ENCODE measurements around the gene CORO2A.
"Not testable (repeated sequence)": the region's sequence is repeated elsewhere in the genome, so short reads cannot be mapped to it uniquely, and the experiment has no call there.

Gene CORO2A

DNA sequence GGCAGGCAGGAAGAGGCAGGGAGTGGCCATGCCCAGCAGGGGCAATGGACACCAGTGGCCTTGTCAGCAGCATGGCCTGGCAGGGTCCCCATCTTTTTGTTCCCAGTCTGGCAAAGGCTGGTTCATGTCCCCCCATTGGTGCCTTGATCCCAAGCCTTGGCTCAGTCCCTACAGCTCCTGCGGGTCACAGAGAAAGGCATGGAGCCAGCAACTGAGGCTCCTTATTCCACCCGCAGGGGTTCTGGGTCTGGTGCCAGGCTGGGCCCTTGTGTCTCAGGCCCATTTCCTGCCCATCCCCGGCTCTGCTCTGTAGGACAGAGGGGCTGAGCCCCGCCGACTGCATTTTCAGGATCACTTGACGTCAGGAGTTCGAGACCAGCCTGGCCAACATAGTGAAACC is 87.4 kb downstream of the CORO2A start:
- no peak for DNase-seq (ENCODE audit: low spot score)

DNA sequence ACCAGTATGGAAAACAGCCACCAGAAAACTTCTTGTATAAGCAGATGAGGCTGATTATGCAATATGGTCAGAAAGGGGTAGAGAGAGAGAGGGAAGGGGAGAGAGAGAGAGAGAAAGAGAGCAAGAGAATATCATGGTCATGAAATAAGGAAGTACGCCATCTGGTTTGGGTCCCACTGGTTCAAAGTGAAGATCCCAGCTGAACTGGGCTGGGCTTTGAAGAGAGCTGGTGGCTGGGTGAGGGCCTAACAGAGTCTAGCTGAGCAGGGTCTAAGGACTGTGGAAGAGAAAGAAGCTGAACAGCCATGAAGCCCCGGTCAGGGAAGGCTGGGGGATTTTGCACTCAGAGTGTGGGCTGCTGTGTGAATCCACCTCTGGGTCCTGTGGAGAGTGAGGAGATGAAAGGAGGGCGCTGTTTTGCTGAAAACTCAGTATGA is 88.0 kb downstream of the CORO2A start:
- DNase-seq (ENCODE audit: low spot score): no peak

DNA sequence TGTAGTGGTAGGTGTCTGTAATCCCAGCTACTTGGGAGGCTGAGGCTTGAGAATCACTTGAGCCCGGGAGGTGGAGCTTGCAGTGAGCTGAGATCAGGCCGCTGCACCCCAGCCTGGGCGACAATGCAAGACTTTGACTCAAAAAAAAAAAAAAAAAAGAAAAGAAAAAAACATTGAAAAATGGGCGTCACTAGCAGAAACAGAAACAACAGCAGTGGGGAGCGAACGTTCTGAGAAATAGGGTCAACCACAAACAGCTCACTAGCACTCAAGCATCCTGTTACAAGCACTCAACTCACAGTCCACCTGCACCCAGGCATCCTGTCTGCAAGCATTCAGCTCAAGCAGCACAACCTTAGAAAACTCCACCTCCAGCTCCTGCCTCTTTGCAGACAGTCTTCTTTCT is 90.6 kb downstream of the CORO2A start:
- DNase-seq (ENCODE audit: low spot score): no peak

DNA sequence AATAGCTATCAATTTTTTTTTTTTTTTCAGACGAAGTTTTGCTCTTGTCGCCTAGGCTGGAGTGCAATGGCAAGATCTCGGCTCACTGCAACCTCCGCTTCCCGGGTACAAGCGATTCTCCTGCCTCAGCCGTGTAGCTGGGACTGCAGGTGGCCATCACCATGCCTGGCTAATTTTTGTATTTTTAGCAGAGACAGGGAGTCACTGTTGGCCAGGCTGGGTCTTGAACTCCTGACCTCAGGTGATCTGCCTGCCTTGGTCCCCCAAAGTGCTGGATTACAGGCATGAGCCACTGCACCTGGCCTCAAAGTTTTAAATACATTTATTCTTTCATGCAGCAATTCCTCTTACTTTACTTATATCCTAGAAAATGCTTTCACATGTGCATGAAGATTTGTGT is 91.0 kb downstream of the CORO2A start:
- DNase-seq (ENCODE audit: low spot score): no peak

DNA sequence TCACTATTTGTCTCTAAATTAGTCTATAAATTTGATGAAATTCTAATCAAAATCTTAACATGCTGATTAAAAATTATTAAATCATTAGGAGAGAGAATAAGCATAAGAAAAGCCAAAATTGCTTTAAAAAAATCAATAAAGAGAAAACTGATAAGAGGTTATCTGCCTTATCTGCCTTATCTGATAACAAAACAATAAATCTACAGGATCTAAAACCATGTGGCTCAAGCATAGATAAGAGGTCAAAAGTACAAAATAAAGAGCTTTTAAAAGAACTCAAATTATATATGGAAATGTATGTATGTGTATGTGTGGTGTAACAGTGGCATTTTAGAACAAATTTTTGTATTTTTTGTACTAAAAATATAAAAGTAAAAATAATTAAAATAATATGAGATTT is 92.0 kb downstream of the CORO2A start:
- DNase-seq (ENCODE audit: low spot score): no peak

DNA sequence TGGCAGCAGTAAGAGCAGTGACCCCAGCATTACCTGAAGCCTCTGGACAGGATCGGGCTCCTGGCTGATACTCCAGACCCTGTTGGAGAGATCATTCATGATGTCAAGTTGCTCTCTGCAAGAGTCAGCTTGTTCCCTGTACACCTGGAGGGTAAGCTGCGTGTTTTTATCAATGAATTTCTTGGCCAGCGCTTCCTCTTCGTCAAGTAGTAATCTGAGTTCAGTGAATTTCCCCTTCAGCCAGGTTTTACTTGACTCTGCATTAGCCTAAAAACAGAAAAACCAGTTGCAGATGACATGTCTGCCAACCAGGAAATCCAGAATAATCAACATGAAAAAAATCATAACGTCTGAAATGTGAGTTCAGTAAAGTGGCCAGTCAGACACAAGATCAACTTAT is 92.5 kb downstream of the CORO2A start:
- no peak for DNase-seq (ENCODE audit: low spot score)

DNA sequence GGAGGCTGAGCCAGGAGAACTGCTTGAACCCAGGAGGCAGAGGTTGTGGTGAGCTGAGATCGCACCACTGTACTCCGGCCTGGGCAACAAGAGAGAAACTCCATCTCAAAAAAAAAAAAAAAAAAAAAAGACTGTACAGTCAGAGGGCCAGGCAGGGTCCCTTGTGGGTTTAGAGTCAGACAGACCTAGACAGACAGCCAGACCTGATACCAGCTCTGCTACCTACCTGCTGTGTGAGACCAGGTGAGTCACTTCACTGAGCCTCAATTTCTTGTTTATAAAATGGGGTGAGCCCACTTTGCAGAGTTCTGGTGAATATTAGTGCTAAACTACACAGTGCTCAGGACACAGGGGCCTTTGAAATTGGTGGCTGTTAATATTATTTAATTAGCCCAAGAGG is 93.1 kb downstream of the CORO2A start:
- no peak for DNase-seq (ENCODE audit: low spot score)

DNA sequence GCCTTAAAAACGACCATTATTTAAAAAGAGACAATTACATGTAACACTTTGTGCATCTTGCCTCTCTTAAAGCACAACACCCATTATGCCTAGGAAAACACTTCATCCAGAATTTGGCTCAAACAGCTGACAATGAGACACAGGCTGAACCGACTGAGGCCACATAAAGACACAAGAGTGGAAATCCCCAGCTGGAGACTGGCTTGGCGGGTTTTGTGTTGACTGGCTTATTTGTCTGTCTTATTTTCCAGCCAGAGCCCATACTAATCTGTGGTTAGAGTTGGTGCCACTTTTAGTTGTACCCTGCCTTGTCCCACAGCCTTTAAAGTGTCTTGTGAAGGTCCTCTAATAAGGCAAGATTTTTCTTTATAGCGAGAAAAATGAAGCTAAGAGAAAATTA is 94.6 kb downstream of the CORO2A start:
- no peak for DNase-seq (ENCODE audit: low spot score)

DNA sequence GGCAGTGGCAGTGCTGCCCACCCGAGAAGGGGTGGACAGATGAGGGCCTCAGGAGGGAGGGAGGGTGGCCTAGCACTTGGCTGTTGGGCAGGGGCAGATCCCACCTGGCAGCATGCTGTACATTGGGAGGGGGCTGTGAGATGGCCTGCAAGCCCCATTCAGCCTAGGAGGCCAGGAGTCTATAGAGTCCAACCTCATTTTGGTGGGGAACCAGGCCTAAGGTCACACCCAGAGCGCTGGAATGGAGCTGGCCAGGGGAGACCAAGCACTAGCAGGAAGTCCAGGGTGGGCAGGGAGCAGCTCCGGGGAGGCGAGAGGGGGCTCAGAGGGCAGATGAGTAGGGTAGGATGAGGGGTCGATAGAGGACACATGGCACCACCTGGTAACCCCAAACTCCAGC is 96.3 kb downstream of the CORO2A start:
- DNase-seq (ENCODE audit: low spot score): no peak

DNA sequence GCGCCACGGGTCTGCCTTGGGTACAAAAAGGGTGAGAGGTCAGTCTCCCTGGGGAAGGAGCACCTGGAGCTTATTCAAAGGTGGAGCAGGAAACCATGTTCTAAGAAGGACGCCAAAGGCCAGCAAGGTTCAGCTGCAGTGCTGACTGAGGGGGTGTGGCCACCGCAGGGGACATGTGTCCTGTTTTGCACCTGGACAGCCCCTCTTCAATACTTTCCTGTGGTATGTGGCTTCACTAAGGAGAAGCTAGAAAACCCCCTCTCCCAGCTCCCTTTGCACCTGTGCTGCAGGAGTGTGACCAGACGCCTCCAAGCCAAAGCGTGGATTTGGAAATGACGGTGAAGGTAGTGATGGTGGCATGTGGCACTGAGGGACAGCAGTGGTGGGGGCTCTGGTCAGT is 97.0 kb downstream of the CORO2A start:
- DNase-seq (ENCODE audit: low spot score): no peak

DNA sequence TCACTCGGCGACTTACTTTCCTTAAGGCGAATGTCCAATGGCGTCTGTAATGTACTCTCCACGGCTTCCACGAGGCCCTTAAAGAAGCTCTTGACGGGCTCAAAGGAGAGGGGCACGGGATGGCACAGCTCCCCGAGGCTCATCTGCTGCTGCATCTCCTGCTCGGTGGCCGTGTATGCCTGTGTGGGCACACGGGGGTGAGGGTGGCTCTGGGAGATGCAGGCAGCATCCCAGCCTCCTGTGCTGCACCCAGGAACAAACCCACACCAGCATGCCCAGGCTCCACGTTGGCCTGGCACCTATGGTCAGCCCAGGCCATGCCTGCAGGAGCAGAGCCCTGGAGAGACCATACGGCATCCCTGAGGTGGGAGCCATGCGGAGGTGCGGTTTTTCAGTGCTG is 97.6 kb downstream of the CORO2A start:
- no peak for DNase-seq (ENCODE audit: low spot score)

DNA sequence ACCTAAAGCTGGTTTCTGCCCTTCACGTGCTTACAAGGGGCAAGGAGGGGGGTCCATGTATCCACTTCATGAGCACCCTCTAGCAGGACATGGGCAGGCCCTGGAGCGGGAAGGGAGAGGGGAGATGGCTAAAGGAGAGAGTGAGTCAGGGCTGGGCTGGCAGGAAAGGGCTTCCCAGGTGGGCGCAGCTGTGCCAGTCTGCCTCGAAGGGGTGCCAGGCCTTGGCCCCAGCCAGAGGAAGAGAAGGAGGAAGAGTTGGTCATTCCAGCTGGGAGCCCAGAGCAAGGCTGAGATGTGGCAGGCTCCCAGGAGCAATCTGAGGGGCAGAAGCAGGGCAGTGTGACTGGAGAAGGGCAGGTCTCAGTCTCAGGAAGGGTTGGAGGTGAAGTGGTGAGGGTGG is 98.1 kb downstream of the CORO2A start:
- DNase-seq (ENCODE audit: low spot score): no peak

DNA sequence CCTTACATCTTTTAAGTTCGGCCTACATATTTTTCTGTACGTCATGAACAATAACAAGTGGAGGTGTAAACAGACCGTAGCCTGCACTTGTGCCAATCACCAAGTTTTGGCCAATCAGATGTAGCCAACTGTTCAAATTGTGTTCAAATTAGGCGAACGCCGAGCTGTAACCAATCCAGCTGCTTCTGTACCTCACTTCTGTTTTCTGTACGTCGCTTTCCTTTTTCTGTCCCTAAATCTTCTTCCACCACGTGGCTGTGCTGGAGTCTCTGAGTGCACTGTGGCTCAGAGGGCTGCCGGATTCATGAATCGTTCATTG is 99.9 kb downstream of the CORO2A start:
- no peak for DNase-seq (ENCODE audit: low spot score)

DNA sequence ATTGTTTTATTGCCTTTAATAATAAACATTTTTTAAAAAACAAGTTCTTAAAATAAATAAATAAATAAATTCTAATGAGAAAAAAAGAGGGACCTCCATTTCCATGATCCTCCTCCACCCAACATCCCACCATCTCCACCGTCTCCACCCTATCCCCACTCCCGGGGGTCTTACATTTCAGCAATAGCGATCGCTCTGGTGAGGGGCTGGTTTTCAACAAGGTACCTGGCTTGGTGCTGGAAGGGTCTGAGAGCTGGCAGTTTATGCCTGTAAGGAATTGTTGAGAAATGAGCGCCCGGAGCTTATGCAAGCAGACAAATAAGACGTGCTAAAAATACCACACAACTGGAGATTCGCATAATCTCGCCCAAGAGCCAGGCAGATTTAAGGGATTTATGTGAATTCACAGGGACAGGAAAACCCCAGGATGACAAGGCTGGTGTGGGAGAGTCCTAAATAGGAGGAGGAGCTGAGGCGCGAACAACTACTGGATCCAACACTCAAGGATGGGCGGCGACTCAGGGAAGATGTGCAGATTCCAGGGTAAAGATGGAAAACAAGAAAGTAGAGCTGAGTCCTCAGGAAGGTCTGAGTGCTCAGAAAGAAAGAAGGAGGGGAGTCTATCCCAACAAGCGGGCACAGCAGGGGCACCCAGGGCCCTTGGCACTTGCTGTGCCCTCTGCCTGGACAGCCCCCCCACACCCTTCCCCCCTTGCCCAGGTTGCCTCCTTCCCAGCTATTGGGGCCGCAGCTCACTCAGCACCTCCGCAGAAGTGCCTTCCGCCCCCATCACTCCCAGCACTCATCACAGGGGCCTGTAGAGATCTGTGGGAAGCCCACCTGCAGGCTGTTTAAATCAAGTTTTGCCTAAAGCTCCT is 100.5 kb downstream of the CORO2A start:
- no peak for DNase-seq (ENCODE audit: low spot score)

DNA sequence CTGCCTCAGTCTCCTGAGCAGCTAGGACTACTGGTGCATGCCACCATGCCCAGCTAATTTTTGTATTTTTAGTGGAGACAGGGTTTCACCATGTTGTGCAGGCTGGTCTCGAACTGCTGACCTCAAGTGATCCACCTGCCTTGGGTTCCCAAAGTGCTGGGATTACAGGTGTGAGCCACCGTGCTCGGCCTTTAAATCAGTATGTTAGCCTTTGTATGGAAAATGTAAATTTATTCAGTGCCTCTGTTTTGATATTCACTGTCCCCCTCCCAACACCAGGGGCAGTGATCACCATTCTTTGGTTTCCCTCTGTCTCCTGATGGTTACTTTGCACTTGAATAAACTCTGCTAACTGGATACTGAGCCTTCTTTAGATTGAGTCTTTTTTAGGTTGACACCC is 101.8 kb downstream of the CORO2A start:
- not testable (repeated sequence) for DNase-seq (ENCODE audit: low spot score)

DNA sequence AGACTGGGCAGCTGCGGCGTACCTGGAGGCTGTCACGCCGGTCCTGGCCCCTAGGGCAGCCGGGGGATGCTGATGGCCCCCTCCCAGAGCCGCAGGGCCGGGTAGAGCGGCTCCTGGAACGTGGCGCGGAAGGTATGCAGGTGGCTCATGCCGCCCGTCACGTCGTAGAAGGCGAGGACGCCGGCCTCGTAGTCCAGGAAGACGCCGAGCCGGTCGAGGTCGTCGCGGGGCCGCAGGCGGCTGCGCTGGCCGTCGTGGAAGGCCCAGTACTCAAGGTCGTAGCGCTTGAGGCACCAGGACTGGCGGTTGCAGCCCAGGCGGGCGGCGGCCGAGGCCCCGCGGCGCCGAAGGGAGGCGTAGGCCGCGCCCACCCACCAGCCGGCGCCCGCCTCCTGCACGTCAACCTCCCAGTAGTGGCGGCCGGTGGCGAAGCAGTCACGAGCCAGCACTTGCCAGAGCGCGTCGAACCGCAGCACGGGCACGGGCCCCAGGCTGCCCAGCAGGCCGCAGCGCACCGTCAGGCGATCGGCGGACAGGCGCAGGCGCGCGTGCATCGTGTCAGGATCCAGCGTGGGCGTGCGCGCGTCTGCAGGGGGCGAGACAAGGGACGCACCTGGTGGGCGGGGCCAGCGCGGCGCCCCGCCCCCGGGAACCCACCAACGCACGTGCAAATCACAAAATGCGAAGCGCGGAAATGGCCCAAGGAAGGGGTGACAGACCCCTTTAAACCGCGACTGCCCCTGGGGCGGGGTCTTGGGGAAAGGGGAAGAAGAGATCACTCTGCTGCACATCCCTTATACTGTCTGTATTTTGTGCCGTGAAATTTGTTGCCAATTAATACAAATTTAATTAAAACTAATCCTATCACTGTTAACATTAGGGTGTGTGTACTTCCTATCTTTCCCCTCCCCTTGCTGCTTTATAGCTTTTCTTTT is 104.8 kb downstream of the CORO2A start:
- DNase-seq (ENCODE audit: low spot score): peak; percentile 72

DNA sequence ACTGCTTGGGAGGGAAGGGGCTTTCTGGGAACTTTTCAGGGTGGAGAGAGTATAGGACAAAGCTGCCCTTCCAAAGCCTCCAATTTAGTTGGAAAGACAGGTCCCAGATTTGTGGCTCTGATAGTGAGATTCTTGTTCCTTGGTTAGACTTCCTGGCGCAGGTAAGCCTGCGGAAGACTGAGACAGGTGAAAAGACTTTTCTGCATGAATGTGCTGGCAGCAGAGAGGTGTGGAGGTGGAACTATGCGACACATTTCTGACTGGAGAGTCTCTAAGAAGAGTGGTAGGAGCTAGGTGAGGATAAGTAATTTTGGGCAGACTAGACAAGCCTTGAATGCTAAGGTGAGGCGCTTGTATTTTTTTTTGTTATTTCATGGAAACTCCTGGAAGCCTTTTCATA is 106.0 kb downstream of the CORO2A start:
- no peak for DNase-seq (ENCODE audit: low spot score)

DNA sequence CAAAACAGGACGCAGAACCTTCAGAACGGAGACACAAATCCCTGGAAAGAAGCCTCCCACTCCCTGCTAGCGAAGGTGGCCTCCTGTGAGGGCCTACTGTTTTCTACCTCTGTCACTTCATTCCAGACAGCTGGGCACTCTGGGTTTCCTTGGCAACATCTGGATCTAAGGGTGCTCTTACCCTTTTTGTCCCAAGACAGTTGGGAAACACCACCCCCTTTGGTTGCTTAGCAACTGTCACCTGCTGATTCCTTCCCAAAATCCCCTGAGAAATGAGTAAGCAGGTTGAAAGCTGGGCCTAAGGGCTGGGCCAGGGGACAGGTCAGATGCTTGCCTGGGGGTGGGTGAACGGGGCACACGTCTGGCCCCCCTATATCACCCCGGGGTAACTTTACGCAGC is 106.5 kb downstream of the CORO2A start:
- DNase-seq (ENCODE audit: low spot score): no peak

DNA sequence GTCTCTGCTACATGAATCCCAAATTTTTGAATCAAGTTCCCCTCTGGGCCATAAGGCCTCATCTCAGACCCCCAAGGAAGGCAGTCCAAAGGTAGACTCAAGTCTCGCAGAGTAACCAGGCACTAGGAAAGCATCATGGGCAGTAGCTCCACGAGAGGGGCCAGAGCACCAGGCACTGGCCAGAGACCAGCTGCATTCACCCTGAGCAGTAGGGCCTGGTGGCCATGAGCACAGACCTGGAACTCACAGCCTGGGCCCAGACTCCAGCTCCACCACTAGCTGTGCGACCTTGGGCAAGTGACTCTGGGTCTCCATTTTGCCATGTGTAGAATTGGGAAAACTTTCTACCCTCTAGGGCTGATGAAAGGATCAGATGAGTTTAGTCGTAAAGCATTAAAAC is 107.4 kb downstream of the CORO2A start:
- no peak for DNase-seq (ENCODE audit: low spot score)

DNA sequence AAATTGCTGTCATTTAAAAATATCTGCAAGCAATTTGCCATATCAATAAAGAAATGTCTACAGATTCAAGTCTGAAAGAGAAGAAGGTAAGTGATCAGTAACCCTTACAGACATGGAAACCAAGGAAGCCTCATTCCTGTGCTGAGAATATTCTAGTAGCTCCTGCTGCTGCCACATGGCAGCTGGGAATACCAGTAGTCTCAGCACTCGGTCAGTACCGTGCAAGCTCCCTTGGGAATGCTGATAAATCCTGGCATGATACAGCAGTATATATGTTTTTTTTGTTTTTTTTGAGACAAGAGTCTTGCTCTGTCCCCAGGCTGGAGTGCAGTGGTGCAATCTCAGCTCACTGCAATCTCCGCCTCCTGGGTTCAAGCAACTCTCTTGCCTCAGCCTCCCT is 108.0 kb downstream of the CORO2A start:
- DNase-seq (ENCODE audit: low spot score): no peak

DNA sequence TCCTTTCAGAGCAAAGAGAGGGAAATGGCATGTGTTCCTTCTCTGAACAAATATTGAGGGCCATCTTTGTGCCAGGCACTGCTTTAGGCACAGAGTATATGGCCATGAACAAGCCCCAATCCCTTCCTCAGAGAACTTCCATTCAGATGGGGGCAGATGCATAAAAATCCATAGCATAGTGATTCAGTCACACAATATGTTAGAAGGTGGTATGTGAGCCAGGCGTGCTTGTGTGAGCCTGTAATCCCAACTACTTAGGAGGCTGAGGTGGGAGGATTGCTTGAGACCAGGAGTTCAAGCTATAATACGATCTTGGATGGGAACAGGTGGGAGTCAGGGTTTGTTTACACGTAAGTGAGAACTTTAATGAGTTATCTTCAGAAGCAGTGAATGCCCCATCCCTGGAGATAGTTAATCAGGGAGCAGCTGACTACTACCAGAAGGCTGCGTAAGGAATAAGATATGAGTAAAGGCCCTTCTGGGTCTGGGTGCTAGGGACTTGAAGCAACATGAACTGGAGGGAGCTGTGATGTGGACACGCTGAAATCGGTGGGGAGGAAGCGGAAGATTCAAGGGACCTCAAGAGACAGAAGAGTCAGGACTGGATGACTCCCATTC is 108.8 kb downstream of the CORO2A start:
- no peak for DNase-seq (ENCODE audit: low spot score)

DNA sequence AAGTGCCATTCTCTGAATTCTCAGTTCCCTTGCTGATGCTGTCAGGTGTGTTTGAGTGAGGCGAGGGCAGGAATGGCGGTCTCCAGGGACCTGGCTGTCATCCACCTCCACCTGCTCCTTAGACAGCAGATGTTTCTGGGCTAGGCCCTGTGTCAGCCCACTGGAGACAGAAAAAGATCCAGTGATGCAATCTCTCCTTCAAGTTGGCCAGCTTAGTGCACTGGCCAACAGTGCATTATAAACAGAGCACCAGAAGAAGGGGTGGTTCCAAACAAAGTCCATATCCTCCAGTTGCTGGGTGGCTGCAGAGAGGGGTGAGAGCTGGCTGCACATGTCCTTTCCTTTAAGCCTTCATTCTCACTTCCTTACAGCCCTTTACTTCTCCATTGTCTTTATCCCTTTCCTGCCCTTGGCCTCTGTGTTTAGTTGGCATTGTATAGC is 109.4 kb downstream of the CORO2A start:
- no peak for DNase-seq (ENCODE audit: low spot score)
